ENCODE data around the gene TMEM81.

Gene TMEM81

DNA sequence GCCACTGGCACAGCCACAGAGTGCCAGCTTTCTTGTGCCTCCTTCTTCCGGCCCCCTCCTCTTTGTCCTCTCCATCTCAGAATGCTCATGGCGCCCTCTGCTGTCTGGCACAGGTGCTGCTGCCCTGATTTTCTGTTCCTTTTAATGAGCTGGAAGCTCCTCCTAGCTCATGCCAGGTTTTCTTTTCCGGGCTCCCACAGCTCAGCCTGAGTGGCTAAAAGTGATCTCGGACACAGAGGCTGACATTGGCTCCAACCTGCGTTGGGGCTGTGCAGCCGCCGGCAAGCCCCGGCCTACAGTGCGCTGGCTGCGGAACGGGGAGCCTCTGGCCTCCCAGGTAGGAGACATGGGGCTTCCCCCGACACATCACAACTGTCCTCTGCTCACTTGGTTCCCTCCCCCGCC lies 22.6 kb downstream of the TMEM81 start:
- no peaks in the 10 kb centered on the region for H3K27me3 ChIP-seq (ENCODE audit: control insufficient read depth, insufficient read depth, low read length, poor library complexity, severe bottlenecking)
- no peak overlapping the region for H3K4me3 ChIP-seq (ENCODE audit: insufficient read depth, low read depth, low read length)
- no peaks in the 10 kb centered on the region for H3K9me3 ChIP-seq (ENCODE audit: control insufficient read depth, low read length)
- H3K4me1 ChIP-seq (ENCODE audit: control insufficient read depth, insufficient read depth, low read length), result peaks cover 9% of the 10 kb centered on the region
- 45 to 48% methylated on average over 13 of the region's 13 CpGs for WGBS, 2 experiments
- H3K27ac ChIP-seq (ENCODE audit: insufficient read depth, low read depth, low read length, poor library complexity, severe bottlenecking), result no peak overlapping the region
- peaks cover 8% of the 10 kb centered on the region for H3K36me3 ChIP-seq (ENCODE audit: control insufficient read depth, insufficient read depth, low read length)

DNA sequence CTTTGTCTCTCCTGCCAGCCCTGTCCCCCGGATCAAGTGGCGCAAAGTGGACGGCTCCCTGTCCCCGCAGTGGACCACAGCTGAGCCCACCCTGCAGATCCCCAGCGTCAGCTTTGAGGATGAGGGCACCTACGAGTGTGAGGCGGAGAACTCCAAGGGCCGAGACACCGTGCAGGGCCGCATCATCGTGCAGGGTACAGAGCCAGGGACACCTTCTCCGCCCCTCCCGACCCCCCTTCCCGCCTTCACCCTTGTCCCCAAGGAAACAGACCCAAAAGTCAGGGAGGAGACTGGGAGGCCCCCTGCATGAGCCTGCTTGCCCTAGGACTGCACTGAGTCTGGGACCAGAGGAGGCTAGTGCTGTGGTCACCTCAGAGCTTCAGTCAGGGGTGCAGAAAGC lies 23.0 kb downstream of the TMEM81 start:
- H3K36me3 ChIP-seq (ENCODE audit: control insufficient read depth, insufficient read depth, low read length), result peaks cover 8% of the 10 kb centered on the region
- H3K9me3 ChIP-seq (ENCODE audit: control insufficient read depth, low read length), result no peaks in the 10 kb centered on the region
- H3K4me3 ChIP-seq (ENCODE audit: insufficient read depth, low read depth, low read length), result no peak overlapping the region
- H3K4me1 ChIP-seq (ENCODE audit: control insufficient read depth, insufficient read depth, low read length), result peaks cover 9% of the 10 kb centered on the region
- no peak overlapping the region for H3K27ac ChIP-seq (ENCODE audit: insufficient read depth, low read depth, low read length, poor library complexity, severe bottlenecking)
- no peaks in the 10 kb centered on the region for H3K27me3 ChIP-seq (ENCODE audit: control insufficient read depth, insufficient read depth, low read length, poor library complexity, severe bottlenecking)
- WGBS, 2 experiments, result 78 to 81% methylated on average over 14 of the region's 14 CpGs

DNA sequence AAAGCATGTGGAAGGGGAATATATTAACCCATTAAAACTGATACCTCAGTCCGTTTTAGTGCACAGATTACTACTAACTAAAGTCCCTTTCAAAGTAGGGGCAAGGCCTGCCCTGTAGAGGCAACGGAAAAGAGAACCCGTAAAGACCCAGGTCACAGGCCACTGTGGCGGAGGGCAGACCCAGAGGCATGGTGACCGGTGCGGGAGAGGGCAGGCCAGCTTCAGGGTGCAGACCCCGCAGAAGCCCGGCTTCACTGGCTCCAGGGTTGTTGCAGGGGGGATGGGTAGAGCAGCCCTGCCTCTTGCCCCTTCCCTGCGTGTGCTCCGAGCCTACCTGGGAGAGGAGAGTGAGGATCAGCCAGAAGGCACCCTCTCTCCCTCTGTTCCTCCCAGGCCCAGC lies 23.5 kb downstream of the TMEM81 start:
- no peak overlapping the region for H3K27ac ChIP-seq (ENCODE audit: insufficient read depth, low read depth, low read length, poor library complexity, severe bottlenecking)
- peaks cover 8% of the 10 kb centered on the region for H3K36me3 ChIP-seq (ENCODE audit: control insufficient read depth, insufficient read depth, low read length)
- H3K9me3 ChIP-seq (ENCODE audit: control insufficient read depth, low read length), result no peaks in the 10 kb centered on the region
- H3K4me1 ChIP-seq (ENCODE audit: control insufficient read depth, insufficient read depth, low read length), result peaks cover 9% of the 10 kb centered on the region
- no peak overlapping the region for H3K4me3 ChIP-seq (ENCODE audit: insufficient read depth, low read depth, low read length)
- 88 to 93% methylated on average over 10 of the region's 10 CpGs for WGBS, 2 experiments
- H3K27me3 ChIP-seq (ENCODE audit: control insufficient read depth, insufficient read depth, low read length, poor library complexity, severe bottlenecking), result no peaks in the 10 kb centered on the region

DNA sequence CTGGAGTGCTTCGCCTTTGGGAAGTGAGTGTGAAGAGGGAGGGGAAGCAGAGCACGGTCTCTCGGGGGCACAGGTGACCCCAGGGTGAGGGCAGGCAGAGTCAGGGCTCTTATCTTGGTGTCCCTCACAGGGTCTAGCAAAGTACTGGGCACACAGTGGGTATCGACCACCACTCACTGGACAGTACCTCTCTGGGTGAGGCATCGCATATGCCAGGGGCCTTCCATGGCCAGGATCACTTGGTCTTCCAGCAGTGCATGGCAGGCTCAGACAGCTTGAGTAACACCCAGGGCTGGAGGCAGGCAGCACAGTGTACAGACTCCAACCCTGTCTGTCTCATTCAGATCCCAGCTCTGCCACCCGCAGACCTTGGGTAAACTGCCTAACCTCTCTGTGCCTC lies 24.6 kb downstream of the TMEM81 start:
- Histone ChIP-seq H3K27me3 (ENCODE audit: control insufficient read depth, insufficient read depth, low read length, poor library complexity, severe bottlenecking) (no peaks in the 10 kb centered on the region), H3K36me3 (ENCODE audit: control insufficient read depth, insufficient read depth, low read length) (peaks cover 2% of the 10 kb centered on the region), H3K4me3 (ENCODE audit: insufficient read depth, low read depth, low read length) (no peak overlapping the region), H3K9me3 (ENCODE audit: control insufficient read depth, low read length) (no peaks in the 10 kb centered on the region), H3K27ac (ENCODE audit: insufficient read depth, low read depth, low read length, poor library complexity, severe bottlenecking) (no peak overlapping the region), H3K4me1 (ENCODE audit: control insufficient read depth, insufficient read depth, low read length) (peaks cover 9% of the 10 kb centered on the region)
- 94 to 96% methylated on average over 6 of the region's 6 CpGs for WGBS, 2 experiments

DNA sequence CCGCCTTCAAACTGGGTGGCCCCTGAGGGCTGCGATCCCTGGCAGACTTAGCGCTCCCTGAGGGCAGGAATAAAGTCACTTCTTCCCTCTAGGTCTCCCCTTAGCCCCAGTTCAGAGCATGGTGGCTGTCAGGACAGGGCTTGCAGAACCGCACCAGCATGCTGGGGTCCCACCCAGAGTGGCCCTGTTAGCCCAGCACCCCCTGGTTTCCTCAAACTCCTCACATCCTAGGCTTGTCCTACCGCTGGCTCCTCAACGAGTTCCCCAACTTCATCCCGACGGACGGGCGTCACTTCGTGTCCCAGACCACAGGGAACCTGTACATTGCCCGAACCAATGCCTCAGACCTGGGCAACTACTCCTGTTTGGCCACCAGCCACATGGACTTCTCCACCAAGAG lies 25.4 kb downstream of the TMEM81 start:
- Histone ChIP-seq H3K9me3 (ENCODE audit: control insufficient read depth, low read length) (no peaks in the 10 kb centered on the region), H3K4me3 (ENCODE audit: insufficient read depth, low read depth, low read length) (no peak overlapping the region), H3K27ac (ENCODE audit: insufficient read depth, low read depth, low read length, poor library complexity, severe bottlenecking) (no peak overlapping the region), H3K4me1 (ENCODE audit: control insufficient read depth, insufficient read depth, low read length) (peaks cover 15% of the 10 kb centered on the region), H3K36me3 (ENCODE audit: control insufficient read depth, insufficient read depth, low read length) (no peaks in the 10 kb centered on the region), H3K27me3 (ENCODE audit: control insufficient read depth, insufficient read depth, low read length, poor library complexity, severe bottlenecking) (no peaks in the 10 kb centered on the region)
- WGBS, 2 experiments, result 95 to 96% methylated on average over 12 of the region's 12 CpGs

DNA sequence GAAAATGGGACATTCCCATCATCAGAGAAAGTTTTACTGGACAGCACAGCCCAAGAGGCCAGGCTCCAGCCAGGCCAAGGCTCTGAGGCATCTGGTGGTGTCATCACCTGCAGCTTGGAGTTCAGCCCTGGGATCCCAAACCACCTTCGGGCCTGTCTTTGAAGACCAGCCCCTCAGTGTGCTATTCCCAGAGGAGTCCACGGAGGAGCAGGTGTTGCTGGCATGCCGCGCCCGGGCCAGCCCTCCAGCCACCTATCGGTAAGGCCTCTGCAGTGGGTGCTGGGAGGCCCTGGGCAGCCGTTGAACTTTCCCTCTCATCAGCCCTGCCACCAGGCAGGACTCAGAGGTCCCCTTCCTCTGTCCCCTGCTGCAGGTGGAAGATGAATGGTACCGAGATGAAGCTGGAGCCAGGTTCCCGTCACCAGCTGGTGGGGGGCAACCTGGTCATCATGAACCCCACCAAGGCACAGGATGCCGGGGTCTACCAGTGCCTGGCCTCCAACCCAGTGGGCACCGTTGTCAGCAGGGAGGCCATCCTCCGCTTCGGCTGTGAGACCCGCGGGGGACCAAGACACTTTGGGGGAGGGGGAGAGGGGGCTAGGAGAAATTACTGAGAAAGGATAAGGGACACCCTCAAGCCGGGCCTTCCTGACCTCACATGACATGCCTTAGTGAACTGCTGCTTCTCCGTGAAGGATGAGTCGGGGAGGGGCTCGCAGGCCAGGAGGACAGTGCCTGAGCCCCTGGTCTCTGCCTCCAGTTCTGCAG lies 26.3 kb downstream of the TMEM81 start:
- Histone ChIP-seq H3K4me1 (ENCODE audit: control insufficient read depth, insufficient read depth, low read length) (peaks cover 16% of the 10 kb centered on the region), H3K4me3 (ENCODE audit: insufficient read depth, low read depth, low read length) (no peak overlapping the region), H3K27ac (ENCODE audit: insufficient read depth, low read depth, low read length, poor library complexity, severe bottlenecking) (no peak overlapping the region), H3K9me3 (ENCODE audit: control insufficient read depth, low read length) (no peaks in the 10 kb centered on the region), H3K36me3 (ENCODE audit: control insufficient read depth, insufficient read depth, low read length) (no peaks in the 10 kb centered on the region), H3K27me3 (ENCODE audit: control insufficient read depth, insufficient read depth, low read length, poor library complexity, severe bottlenecking) (no peaks in the 10 kb centered on the region)
- 95% methylated on average over 19 of the region's 19 CpGs for WGBS, 2 experiments

DNA sequence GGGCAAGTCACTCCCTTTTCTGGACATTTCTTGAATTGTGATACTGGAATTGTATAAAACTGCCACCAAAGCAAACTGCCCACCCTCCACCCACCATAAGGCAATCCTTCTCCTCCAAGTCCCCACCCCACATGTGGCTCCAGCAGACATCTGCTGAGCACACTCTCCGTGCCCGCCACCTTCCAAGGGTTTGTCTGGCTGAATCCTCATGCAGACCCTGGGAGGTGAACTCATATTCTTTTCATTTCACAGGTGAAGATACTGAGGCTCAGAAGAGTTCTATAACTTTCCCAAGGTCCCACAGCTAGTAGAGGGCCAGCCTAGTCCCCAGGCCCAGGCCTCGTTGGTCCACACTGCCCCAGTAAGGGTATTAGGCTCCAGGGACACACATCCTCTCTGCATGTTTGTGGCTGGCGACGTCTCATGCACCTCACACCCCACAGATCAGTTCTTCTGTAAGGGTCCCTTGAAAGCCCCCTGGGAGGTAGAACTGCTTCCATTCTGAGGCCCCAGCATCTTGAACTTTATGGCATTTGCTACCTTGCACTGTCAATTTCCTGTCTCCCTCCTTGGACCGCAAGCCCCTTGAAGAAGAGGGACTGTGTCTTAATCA lies 27.2 kb downstream of the TMEM81 start:
- Histone ChIP-seq H3K27ac (ENCODE audit: insufficient read depth, low read depth, low read length, poor library complexity, severe bottlenecking) (no peak overlapping the region), H3K9me3 (ENCODE audit: control insufficient read depth, low read length) (no peaks in the 10 kb centered on the region), H3K4me3 (ENCODE audit: insufficient read depth, low read depth, low read length) (no peak overlapping the region), H3K27me3 (ENCODE audit: control insufficient read depth, insufficient read depth, low read length, poor library complexity, severe bottlenecking) (no peaks in the 10 kb centered on the region), H3K4me1 (ENCODE audit: control insufficient read depth, insufficient read depth, low read length) (peaks cover 16% of the 10 kb centered on the region), H3K36me3 (ENCODE audit: control insufficient read depth, insufficient read depth, low read length) (no peaks in the 10 kb centered on the region)
- 96 to 99% methylated on average over 6 of the region's 6 CpGs for WGBS, 2 experiments

- Histone ChIP-seq H3K27me3 (ENCODE audit: control insufficient read depth, insufficient read depth, low read length, poor library complexity, severe bottlenecking) (no peaks in the 10 kb centered on the region), H3K4me1 (ENCODE audit: control insufficient read depth, insufficient read depth, low read length) (peaks cover 13% of the 10 kb centered on the region), H3K4me3 (ENCODE audit: insufficient read depth, low read depth, low read length) (no peak overlapping the region), H3K27ac (ENCODE audit: insufficient read depth, low read depth, low read length, poor library complexity, severe bottlenecking) (no peak overlapping the region), H3K36me3 (ENCODE audit: control insufficient read depth, insufficient read depth, low read length) (no peaks in the 10 kb centered on the region), H3K9me3 (ENCODE audit: control insufficient read depth, low read length) (no peaks in the 10 kb centered on the region)
- 89 to 92% methylated on average over 13 of the region's 13 CpGs for WGBS, 2 experiments
These were observed 28.1 kb downstream of the TMEM81 start for GRCh38 chr1:205056188-205056611.

DNA sequence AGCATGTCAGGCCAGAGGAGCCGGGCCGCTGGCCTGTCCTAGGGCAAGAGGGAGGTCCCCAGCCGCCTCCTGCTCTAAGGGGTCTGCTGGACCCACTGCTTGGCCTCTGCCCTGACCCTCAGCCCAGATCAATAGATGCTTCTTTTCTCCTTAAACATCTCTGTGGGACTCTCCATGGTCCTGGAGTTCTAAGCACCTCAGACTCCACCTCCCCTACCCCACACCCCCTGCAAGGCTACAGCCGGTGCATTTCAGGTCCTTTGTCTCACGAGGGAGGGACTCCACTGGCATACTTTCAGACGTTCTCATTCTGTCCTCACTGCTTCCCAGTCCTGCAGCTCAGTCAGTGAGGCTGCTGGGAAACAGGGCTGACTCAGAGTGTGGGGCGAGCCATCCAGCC lies 30.2 kb downstream of the TMEM81 start:
- Histone ChIP-seq H3K4me3 (ENCODE audit: insufficient read depth, low read depth, low read length) (no peak overlapping the region), H3K4me1 (ENCODE audit: control insufficient read depth, insufficient read depth, low read length) (peaks cover 11% of the 10 kb centered on the region), H3K36me3 (ENCODE audit: control insufficient read depth, insufficient read depth, low read length) (no peaks in the 10 kb centered on the region), H3K27me3 (ENCODE audit: control insufficient read depth, insufficient read depth, low read length, poor library complexity, severe bottlenecking) (no peaks in the 10 kb centered on the region), H3K27ac (ENCODE audit: insufficient read depth, low read depth, low read length, poor library complexity, severe bottlenecking) (no peak overlapping the region), H3K9me3 (ENCODE audit: control insufficient read depth, low read length) (no peaks in the 10 kb centered on the region)
- WGBS, 2 experiments, result 55 to 58% methylated on average over 7 of the region's 7 CpGs

- whole genome bisulfite sequencing, 2 experiments, result 90 to 97% methylated on average over 5 of the region's 5 CpGs
- Histone ChIP-seq H3K27ac (ENCODE audit: insufficient read depth, low read depth, low read length, poor library complexity, severe bottlenecking) (no peak overlapping the region), H3K27me3 (ENCODE audit: control insufficient read depth, insufficient read depth, low read length, poor library complexity, severe bottlenecking) (no peaks in the 10 kb centered on the region), H3K4me1 (ENCODE audit: control insufficient read depth, insufficient read depth, low read length) (peaks cover 13% of the 10 kb centered on the region), H3K9me3 (ENCODE audit: control insufficient read depth, low read length) (no peaks in the 10 kb centered on the region), H3K36me3 (ENCODE audit: control insufficient read depth, insufficient read depth, low read length) (no peaks in the 10 kb centered on the region), H3K4me3 (ENCODE audit: insufficient read depth, low read depth, low read length) (no peak overlapping the region)
These were observed 31.0 kb downstream of the TMEM81 start for GRCh38 chr1:205053296-205053695.

All from ectodermal cell (in vitro differentiated cells).